GM12892 (cell line): ENCODE measurements around the gene GLIS1.

Source experiments
- DNase-seq: peaks from one replicate; pipeline ENCODE4 v3.0.0; 2011; ENCODE audit not compliant: insufficient read length
- FAIRE-seq: peaks from 2 replicates; lab custom pipeline; 2011; peaks lifted over from hg19 to GRCh38; lab: Jason Lieb, UNC
- POLR2A ChIP-seq: IDR thresholded peaks from 2 replicates; pipeline ENCODE4 v1.6.1; 2011; ENCODE audit warnings: low read depth, low read length, control low read depth
- POLR2AphosphoS5 ChIP-seq: IDR thresholded peaks from 2 replicates; pipeline ENCODE4 v1.6.1; 2011; ENCODE audit warnings: low read depth, low read length, control low read depth
- TAF1 ChIP-seq: IDR thresholded peaks from 2 replicates; pipeline ENCODE4 v1.6.1; 2011; ENCODE audit warnings: low read depth, mild to moderate bottlenecking, control low read depth, low read length, borderline replicate concordance

The GLIS1 gene

DNA sequence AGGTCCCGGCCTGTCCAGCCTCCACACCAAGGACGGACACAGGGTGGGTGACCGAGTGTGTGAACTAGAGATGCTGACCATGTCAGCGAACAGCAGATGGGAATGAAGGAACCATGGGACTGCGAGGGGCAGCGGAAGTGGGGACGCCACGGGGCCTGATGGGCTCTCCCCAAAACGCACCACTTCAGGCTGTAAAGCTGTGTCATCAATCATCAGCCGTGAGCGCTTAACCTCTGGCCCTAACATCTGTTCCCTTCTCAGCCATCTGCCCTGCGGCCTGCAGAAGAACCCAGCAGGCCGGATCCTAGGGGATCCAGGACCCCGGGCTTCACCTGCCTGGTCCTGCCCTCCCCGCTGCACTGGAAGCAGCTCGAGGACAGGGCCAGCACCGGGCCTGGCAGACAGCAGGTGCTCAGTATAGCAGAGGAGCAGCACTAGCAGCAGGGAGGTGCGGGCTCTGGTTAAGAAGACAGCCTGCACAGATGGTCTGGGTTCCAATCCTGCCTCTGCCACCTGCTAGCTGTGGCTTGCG is 221.1 kb downstream of the GLIS1 start:
- no peak for TF ChIP-seq TAF1
- TF ChIP-seq POLR2A: no peak
- no peak for TF ChIP-seq POLR2AphosphoS5
- no peak for FAIRE-seq
- no peak for DNase-seq

DNA sequence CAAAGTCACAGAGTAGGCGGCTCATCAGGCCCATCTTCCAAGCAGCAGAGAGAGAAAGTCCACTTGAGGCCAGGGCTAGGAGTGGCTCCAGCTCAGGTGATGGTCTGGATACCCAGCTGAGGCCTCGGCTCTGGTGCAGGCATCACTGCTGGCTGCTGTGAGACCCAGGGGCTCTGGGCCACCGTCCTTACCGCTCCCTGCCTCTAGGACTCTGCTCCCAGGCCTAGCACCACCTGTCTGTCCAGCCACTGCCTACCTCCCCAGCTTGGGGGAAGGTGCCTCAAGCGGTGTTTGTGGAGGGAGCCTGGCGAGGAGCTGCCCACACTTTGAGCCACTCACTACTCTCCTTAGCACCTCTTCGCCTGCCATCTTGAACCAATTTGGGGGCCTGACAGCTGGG is 221.9 kb downstream of the GLIS1 start:
- no peak for DNase-seq
- TF ChIP-seq POLR2AphosphoS5 (no peak), POLR2A (no peak), TAF1 (no peak)
- no peak for FAIRE-seq

DNA sequence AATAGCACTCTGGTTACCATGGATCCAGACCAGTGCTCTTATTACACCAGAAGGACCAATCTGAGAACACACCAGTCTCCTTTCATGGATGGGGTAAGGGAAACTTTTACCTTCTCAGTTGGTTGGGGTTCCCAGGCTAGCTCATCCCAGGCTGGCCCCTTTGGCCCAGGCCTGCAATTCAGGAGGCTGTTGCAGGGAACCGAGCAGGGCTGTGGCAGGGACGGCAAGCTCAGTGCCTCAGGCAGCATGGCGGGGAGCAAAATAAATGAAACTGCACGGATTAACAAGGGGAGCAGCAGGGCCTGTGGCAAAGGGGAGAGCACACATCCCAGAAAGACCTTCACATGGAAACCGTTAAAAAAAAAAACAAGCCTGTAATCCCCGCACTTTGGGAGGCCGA is 222.8 kb downstream of the GLIS1 start:
- TF ChIP-seq POLR2AphosphoS5: no peak
- TF ChIP-seq POLR2A: no peak
- no peak for TF ChIP-seq TAF1
- FAIRE-seq (no peak), DNase-seq (no peak)

DNA sequence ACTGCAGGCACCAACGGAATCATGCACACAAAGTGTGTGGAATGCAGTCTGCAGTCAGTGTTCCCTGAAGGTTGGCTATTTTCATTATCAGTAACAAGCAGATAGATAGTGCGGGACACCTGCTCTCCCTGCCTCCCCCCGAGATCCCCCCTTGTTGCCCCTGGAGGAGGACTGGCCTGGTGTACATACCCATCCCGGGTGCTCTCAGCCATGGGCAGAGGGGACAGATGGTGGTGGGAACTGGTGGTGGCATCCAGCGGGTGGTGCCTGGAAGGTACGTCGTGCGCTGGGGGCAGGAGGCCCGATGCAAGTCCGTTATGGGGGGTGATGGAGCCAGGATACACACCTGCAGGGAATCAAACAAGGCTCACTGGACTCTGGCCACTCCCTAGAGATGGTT is 224.5 kb downstream of the GLIS1 start:
- FAIRE-seq: no peak
- no peak for DNase-seq
- TF ChIP-seq TAF1 (no peak), POLR2A (no peak), POLR2AphosphoS5 (no peak)

DNA sequence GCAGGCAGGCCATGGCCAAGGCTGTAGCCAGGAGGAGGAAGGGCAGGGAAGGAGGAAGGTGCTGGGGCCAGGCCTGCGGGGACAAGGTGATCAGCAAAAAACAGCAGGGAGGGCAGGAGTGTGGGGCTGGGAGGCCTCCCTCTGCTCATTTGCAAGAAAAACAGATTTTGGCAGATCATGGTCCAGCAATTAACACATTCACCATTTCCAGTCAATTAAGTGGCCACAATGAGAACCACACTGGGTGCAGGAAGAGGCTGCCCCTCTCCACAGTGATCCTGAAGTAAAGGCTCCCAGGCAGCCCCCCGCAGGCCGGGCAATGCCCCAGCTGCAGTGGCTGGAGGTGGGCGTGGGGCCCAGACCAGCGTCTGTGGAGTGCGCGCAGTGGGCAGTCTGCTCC is 225.1 kb downstream of the GLIS1 start:
- no peak for DNase-seq
- FAIRE-seq: no peak
- TF ChIP-seq POLR2A (no peak), TAF1 (no peak), POLR2AphosphoS5 (no peak)

DNA sequence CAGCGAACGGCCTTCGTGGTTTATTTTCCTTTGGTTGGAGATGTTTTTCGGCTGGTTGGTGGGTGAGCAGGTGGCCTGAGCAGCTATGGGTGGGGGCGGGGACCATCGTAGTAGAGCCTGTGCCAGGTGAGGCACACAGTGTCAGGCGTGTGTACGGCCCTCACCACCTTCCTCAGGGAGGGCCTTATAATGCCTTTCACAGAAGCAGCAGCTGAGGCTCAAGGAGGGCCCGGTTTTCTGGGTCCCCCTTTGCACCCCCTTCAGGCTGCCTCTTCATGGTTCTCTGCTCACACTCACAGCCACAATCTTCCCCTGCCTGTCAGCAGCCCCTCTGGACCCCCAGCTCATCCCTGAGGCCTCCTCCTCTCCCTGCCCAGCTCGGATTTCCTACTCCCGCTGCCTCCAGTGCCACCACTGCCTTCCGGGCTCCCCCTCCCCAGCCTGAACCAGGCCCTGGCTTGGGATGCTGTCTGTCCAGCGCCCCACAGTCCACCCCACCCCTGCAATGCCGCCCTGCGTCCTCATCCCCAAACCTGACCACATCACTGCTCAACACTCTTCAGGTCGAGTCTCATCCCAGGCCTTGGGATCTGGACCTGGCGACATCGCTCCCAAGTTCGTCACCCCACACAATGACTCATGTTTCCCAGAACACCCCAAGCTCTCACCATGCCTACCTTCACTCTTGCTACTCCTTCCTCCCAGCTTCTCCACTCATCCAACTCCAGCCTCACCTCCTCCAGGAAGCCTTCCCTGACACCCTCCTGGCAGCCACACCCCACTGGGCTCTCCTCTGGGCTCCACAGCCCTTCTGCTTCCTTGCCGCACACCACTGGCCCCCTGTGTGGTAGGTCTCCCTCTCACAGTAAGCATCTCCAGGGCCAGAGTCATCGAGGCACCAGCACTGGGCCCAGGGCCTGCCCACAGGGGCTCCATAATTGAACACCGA is 225.9 kb downstream of the GLIS1 start:
- FAIRE-seq (no peak), DNase-seq (no peak)
- TF ChIP-seq POLR2A: no peak
- TF ChIP-seq TAF1: no peak
- TF ChIP-seq POLR2AphosphoS5: no peak

DNA sequence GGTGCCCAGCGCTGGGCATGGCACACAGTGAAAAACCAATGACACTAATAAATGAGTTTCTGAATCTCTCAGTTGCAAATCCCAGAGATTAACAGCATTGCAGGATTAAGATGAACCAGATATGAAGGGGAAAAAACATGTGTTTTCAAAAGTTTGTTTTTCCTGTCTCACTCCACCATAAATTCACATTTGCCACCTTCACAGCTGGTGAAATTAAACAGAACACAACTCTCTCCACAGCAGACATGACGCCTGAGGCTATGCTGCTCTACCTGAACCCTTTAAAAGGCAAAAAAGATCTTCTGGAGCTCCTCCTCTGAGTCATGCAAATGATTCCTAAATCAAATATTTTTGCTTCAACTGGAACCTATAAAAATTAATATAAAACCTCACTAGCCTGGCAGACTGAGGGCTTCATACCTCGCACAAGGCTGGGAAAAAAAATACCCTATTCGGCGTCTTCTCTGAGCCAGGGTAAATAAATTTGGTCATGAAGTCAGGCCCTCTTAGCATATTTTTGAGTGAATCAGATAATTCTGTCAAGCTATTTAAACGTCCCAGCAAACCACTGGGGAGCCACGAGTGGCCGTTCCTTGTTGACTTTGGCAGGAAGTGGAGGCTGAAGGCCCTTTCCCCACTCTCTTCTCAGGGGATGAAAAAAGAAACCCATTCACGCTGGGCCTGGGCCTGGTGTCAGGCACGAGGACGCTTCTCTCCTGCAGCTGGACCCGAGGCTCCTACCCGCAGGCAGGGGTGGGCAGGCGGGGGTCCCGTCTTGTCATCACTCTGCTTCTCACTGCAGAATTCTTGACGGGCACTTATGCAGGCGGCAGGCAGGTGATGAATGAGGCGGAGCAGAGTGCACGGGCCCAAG is 226.8 kb downstream of the GLIS1 start:
- FAIRE-seq (no peak), DNase-seq (no peak)
- TF ChIP-seq POLR2A (no peak), TAF1 (no peak), POLR2AphosphoS5 (no peak)

DNA sequence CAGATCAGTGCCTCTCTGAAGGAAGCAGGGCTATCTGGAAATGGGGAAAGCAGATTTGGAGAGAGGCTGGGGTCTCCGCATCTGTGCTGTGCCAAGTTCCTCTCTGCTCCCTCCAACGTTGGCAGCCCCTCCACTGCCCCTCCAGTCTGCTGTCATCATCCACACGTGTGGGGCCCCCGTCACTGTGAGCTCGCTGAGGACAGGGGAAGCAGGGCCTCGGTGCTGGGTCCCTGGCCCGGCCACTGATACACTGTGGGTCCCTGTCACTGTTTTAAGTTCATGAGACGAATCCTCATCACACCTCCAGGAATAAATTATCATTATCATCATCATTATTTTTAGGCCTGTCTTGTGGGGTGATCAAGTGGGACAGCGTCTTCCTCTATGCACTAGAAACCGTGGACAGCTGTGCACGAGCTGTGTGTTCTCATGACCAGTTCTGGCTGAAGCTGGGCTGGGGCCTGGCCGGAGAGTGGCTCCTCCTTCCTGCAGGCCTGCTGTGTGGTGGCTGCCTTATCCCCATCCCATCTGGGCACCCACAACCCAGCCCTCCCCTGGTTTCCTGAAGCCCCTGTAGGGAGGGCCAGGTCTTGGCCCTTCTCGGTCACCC is 227.5 kb downstream of the GLIS1 start:
- DNase-seq (no peak), FAIRE-seq (no peak)
- TF ChIP-seq POLR2A (no peak), TAF1 (no peak), POLR2AphosphoS5 (no peak)

DNA sequence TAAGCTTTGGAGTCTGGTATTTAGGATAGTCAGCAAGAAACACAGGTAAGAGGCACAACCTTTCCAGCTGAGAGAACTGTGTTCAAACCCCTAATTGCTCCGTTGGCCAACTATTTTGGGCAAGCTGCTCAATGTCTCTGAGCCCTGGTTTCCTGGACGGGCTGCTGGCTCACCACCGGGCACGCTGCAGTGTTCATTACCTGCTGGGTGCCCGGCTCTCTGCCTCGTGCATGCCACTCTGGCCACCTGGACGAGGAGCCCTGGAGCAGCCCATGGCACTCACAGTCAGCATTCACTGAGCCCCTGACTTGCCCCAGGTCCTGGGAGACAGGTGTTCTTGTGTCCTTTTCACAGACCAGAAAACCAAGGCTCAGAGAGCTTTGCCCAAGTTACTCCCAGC is 228.7 kb downstream of the GLIS1 start:
- TF ChIP-seq TAF1 (no peak), POLR2A (no peak), POLR2AphosphoS5 (no peak)
- FAIRE-seq: no peak

DNA sequence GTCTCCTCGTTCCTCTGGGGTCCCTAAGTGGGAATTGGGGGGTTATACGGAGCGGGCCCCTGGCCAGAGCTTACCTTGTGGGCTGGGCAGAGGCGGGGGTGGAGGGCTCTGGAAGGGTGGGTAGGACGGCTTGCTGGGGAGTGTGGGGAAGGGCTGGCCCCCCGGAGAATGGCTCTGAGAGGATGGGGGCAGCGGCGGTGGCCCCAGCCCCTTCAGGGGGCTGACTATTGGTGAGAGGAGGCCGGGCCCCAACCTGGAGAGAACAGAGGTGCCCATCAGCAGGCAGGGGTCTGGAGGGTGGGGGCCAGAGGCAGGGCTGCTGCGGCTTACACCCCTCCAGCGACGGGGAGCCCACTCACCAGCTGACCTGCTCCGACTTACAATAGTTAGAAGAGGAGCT is 229.2 kb downstream of the GLIS1 start:
- no peak for TF ChIP-seq TAF1
- no peak for TF ChIP-seq POLR2A
- no peak for TF ChIP-seq POLR2AphosphoS5
- no peak for FAIRE-seq
- no peak for DNase-seq

More for the DNA sequence above, 228.7 kb downstream of the GLIS1 start:
- no peak for DNase-seq

DNA sequence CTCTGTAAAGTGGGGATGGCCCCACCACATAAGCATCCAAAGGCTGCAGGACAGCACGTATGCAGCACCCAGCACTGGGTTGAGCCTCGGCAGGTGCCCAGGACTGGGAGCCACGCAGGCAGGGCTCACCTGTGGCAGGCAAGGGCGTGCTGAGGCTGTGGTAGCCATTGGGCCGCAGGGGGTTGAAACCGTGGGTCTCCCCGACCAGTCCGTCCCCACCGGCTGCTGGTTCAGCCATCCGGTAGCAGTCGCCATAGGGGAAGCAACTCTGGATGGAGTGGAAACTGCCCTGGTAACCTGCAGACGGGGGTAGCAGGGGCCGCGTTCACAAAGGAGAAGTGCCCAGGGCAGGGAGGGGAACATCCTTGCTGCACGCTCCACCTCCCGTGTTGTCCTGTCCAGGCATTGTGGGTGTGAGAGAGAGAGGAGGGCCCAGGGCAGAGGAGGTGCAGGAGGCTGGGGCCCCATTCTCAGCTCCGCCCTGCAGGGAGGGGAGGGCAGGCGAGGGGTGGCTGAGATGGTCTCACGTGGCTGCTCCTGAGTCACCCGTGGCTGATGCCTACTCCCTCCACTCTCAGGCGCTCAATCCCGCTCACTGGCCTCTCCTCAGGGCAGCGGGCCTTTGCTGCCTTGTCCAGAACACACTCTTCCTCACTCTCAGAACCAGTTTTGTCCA is 229.8 kb downstream of the GLIS1 start:
- no peak for TF ChIP-seq POLR2AphosphoS5
- no peak for TF ChIP-seq POLR2A
- no peak for TF ChIP-seq TAF1
- FAIRE-seq: no peak

More for the DNA sequence above, 229.8 kb downstream of the GLIS1 start:
- DNase-seq: no peak
